MM.1S (cell line): Measurements from ENCODE around the gene SLC24A3.

Experiments
- EZH2 ChIP-seq: fragments of 300-600 bp; sonication (generic); optimal IDR thresholded peaks from 2 replicates; pipeline ENCODE3; 2017; ENCODE audit warnings: low read depth, mild to moderate bottlenecking, antibody characterized with exemption, low read length, mixed read lengths
- EZH2phosphoT487 ChIP-seq: fragments of 300-600 bp; sonication (generic); IDR thresholded peaks from 2 replicates; pipeline ENCODE4 v1.6.1; 2018; ENCODE audit warnings: antibody characterized with exemption, low read length
- TF ChIP-seq, protein P1 (sequence below): fragments of 300-600 bp; sonication (generic); IDR thresholded peaks from 2 replicates; pipeline ENCODE4 v1.5.1; 2016; ENCODE audit warnings: antibody characterized with exemption, low read length, mixed read lengths

DNA sequence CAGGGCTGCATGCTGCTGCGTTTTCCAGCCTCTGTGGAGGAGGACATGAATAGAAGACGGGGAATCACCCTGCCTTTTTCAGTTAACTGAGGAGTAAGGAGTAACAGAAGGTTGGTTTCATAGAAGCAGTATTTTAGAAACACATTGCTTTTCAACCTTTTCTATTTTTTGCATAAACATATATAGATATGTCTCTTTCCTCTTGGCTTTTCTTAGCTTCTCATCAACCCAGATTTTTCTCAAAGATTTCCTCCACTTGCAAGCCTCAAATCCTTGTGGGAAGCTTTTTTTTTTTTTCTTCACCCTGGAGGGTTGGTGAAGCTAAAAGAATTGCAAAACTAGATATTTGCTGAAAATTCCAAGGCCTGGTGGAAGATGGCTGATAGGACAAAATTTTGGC lies 6.0 kb downstream of the SLC24A3 start:
- TF ChIP-seq, protein P1, sequence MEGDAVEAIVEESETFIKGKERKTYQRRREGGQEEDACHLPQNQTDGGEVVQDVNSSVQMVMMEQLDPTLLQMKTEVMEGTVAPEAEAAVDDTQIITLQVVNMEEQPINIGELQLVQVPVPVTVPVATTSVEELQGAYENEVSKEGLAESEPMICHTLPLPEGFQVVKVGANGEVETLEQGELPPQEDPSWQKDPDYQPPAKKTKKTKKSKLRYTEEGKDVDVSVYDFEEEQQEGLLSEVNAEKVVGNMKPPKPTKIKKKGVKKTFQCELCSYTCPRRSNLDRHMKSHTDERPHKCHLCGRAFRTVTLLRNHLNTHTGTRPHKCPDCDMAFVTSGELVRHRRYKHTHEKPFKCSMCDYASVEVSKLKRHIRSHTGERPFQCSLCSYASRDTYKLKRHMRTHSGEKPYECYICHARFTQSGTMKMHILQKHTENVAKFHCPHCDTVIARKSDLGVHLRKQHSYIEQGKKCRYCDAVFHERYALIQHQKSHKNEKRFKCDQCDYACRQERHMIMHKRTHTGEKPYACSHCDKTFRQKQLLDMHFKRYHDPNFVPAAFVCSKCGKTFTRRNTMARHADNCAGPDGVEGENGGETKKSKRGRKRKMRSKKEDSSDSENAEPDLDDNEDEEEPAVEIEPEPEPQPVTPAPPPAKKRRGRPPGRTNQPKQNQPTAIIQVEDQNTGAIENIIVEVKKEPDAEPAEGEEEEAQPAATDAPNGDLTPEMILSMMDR: no peak
- TF ChIP-seq EZH2 (no peak), EZH2phosphoT487 (no peak)
